CD14-positive monocyte (primary cell): ENCODE measurements around the gene TMEM182. TPM values are rescaled to one million over a fixed set of nuclear protein-coding genes. Genes with fewer than 3 reads are reported as not detected.

ENCODE experiments used
- DNase-seq, 3 donors: peaks; one replicate each; pipeline ENCODE4 v3.0.0-alpha.2; 2011 to 2022
- H2AFZ ChIP-seq: 2 replicates; pipeline ENCODE4 v1.6.0; 2012; ENCODE audit warnings: mild to moderate bottlenecking, low read depth, low read length, inconsistent platforms; ENCODE audit not compliant: insufficient read depth, poor library complexity, severe bottlenecking
- H3K27ac ChIP-seq, 2 donors: 1 replicate in 1 of 2; 2 replicates in 1 of 2; pipeline ENCODE4 v1.5.1; 2012 to 2013; ENCODE audit warnings: low read length in 2 of 2, control low read depth in 1 of 2, inconsistent platforms in 1 of 2, low read depth in 1 of 2, mild to moderate bottlenecking in 1 of 2
- H3K27me3 ChIP-seq, 2 donors: one replicate each; pipeline versions ENCODE4 v1.6.0 to v1.6.1; 2011 to 2013; ENCODE audit warnings: low read length in 2 of 2; ENCODE audit not compliant: control insufficient read depth in 2 of 2, insufficient read depth in 2 of 2
- H3K36me3 ChIP-seq, 2 donors: replicated peaks in 1 of 2; 1 replicate in 1 of 2; 2 replicates in 1 of 2; pipeline versions ENCODE4 v1.5.1 to v1.6.1; 2012 to 2013; ENCODE audit warnings: low read length in 2 of 2, control low read depth in 1 of 2, inconsistent platforms in 1 of 2, mild to moderate bottlenecking in 1 of 2; ENCODE audit not compliant: insufficient read depth in 2 of 2, control insufficient read depth in 1 of 2
- H3K4me1 ChIP-seq, 2 donors: 1 replicate in 1 of 2; 2 replicates in 1 of 2; pipeline versions ENCODE4 v1.5.1 to v1.6.1; 2012 to 2013; ENCODE audit warnings: low read length in 2 of 2, control low read depth in 1 of 2, inconsistent platforms in 1 of 2, mild to moderate bottlenecking in 1 of 2, moderate library complexity in 1 of 2; ENCODE audit not compliant: insufficient read depth in 2 of 2, control insufficient read depth in 1 of 2
- H3K4me2 ChIP-seq: replicated peaks from 2 replicates; pipeline ENCODE3; 2012; ENCODE audit warnings: low read length, moderate library complexity, mild to moderate bottlenecking; ENCODE audit not compliant: poor library complexity, severe bottlenecking; ENCODE audit errors: extremely low read depth
- H3K4me3 ChIP-seq, 3 experiments: fragments of 200-600 bp in 1 of 3; sonication (generic) in 1 of 3; replicated peaks in 1 of 3; 1 replicate in 2 of 3; 2 replicates in 1 of 3; pipeline ENCODE4 v1.5.1; 2011 to 2013; ENCODE audit warnings: low read length in 3 of 3, mild to moderate bottlenecking in 3 of 3, control low read depth in 2 of 3, low read depth in 2 of 3, inconsistent platforms in 1 of 3, moderate library complexity in 1 of 3
- H3K79me2 ChIP-seq: 2 replicates; pipeline ENCODE4 v1.6.0; 2012; ENCODE audit warnings: mild to moderate bottlenecking, control low read depth, inconsistent platforms, low read length, moderate library complexity; ENCODE audit not compliant: insufficient read depth
- H3K9ac ChIP-seq: 2 replicates; pipeline ENCODE4 v1.6.0; 2017; ENCODE audit warnings: low read length, mild to moderate bottlenecking; ENCODE audit not compliant: insufficient read depth, poor library complexity, severe bottlenecking
- H3K9me3 ChIP-seq, 2 donors: replicated peaks in 1 of 2; 1 replicate in 1 of 2; 2 replicates in 1 of 2; pipeline versions ENCODE4 v1.5.1 to v1.6.1; 2012 to 2013; ENCODE audit warnings: low read length in 2 of 2, control low read depth in 1 of 2; ENCODE audit not compliant: control insufficient read depth in 1 of 2, insufficient read depth in 1 of 2
- H4K20me1 ChIP-seq: 2 replicates; pipeline ENCODE4 v1.6.0; 2012; ENCODE audit warnings: mild to moderate bottlenecking, low read length, control low read depth, moderate library complexity; ENCODE audit not compliant: insufficient read depth
- H3K27ac Mint-ChIP-seq, 7 donors: one replicate each; pipeline ENCODE4 v1.8.0; 2020; ENCODE audit warnings: mild to moderate bottlenecking in 7 of 7, mixed read lengths in 7 of 7, moderate library complexity in 6 of 7, inconsistent platforms in 2 of 7
- H3K27me3 Mint-ChIP-seq, 3 donors: one replicate each; pipeline ENCODE4 v1.8.0; 2021 to 2022; ENCODE audit warnings: low read depth in 3 of 3, mild to moderate bottlenecking in 3 of 3, mixed read lengths in 3 of 3, moderate library complexity in 3 of 3, inconsistent platforms in 1 of 3
- H3K36me3 Mint-ChIP-seq, 2 donors: one replicate each; pipeline ENCODE4 v1.8.0; 2020; ENCODE audit warnings: mixed read lengths in 2 of 2, inconsistent platforms in 1 of 2, mild to moderate bottlenecking in 1 of 2
- H3K4me1 Mint-ChIP-seq: one replicate; pipeline ENCODE4 v1.8.0; 2020; ENCODE audit warnings: mild to moderate bottlenecking, mixed read lengths
- H3K4me3 Mint-ChIP-seq, 2 donors: one replicate each; pipeline ENCODE4 v1.8.0; 2020; ENCODE audit warnings: mild to moderate bottlenecking in 2 of 2, mixed read lengths in 2 of 2, moderate library complexity in 1 of 2
- H3K9me3 Mint-ChIP-seq, 7 donors: one replicate each; pipeline ENCODE4 v1.8.0; 2020 to 2022; ENCODE audit warnings: mixed read lengths in 7 of 7, mild to moderate bottlenecking in 6 of 7, moderate library complexity in 6 of 7, inconsistent platforms in 2 of 7
- CTCF ChIP-seq: fragments of 200-600 bp; IDR thresholded peaks from one replicate; pipeline ENCODE4 v1.8.0; 2022; ENCODE audit warnings: antibody characterized with exemption, mild to moderate bottlenecking
- WGBS: methylation state at CpG from one replicate; pipeline ENCODE4 v1.1.5; 2013; ENCODE audit warnings: missing lambda C conversion rate; ENCODE audit not compliant: insufficient coverage; 5-methylcytosine and 5-hydroxymethylcytosine counted together
- intact Hi-C, 2 donors: fragments of 100-400 bp; cut with micrococcal nuclease; formaldehyde crosslinking; loops; one replicate each; pipeline versions ENCODE4 v1.15.0 to v1.15.1; 2023
- polyA plus RNA-seq, 3 donors: library from polyadenylated mRNA; depleted of rRNA in 1 of 3; unstranded in 2 of 3; stranded (reverse) in 1 of 3; fragments of 300-500 nt in 2 of 3; fragments of >200 nt in 1 of 3; fragmentation: Illumina TruSeq in 2 of 3; gene quantifications; 1 replicate in 2 of 3; 2 replicates in 1 of 3; pipeline ENCODE4 v1.2.3, GENCODE V29; 2012 to 2021

Gene TMEM182
- polyA plus RNA-seq, 3 donors = 0.24 to 0.69 (median 0.28) TPM

GRCh38 chr2:102796337-102796736 lies 34.5 kb downstream of the TMEM182 start:
- Histone ChIP-seq H4K20me1 (no peaks in the 10 kb centered on the region), H3K4me1 (no peaks in the 10 kb centered on the region), H3K4me3 (no peak overlapping the region), H2AFZ (no peak overlapping the region), H3K27me3 (no peaks in the 10 kb centered on the region), H3K9ac (no peak overlapping the region), H3K9me3 (peaks cover 24% of the 10 kb centered on the region in 2 donors), H3K27ac (no peak overlapping the region), H3K4me2 (no peak overlapping the region), H3K79me2 (no peaks in the 10 kb centered on the region), H3K36me3 (no peaks in the 10 kb centered on the region)
- intact Hi-C loops = no loop called here
- no peak overlapping the region for H3K4me3 Mint-ChIP-seq
- peaks cover 10 to 14% of the 10 kb centered on the region in 2 donors for H3K36me3 Mint-ChIP-seq
- peaks cover 20 to 35% (median 30%) of the 10 kb centered on the region in 7 donors for H3K9me3 Mint-ChIP-seq
- peaks cover 4% of the 10 kb centered on the region for H3K4me1 Mint-ChIP-seq
- peaks cover 0 to 3% (median 2%) of the 10 kb centered on the region in 3 donors for H3K27me3 Mint-ChIP-seq
- TF ChIP-seq CTCF = no peak
- WGBS = no CpG with 5 or more reads among the region's 2 CpGs
- DNase-seq = no peak
- no peak overlapping the region for H3K27ac Mint-ChIP-seq

GRCh38 chr2:102797486-102797885 lies 35.7 kb downstream of the TMEM182 start:
- Histone ChIP-seq H3K9me3 (peaks cover 35 to 36% of the 10 kb centered on the region in 2 donors), H3K9ac (no peak overlapping the region), H3K4me2 (no peak overlapping the region), H3K79me2 (no peaks in the 10 kb centered on the region), H3K36me3 (no peaks in the 10 kb centered on the region), H3K27ac (no peak overlapping the region), H4K20me1 (no peaks in the 10 kb centered on the region), H3K27me3 (no peaks in the 10 kb centered on the region), H3K4me1 (no peaks in the 10 kb centered on the region), H2AFZ (no peak overlapping the region), H3K4me3 (no peak overlapping the region)
- Mint-ChIP-seq H3K27ac (no peak overlapping the region), H3K27me3 (peaks cover 0 to 3% (median 2%) of the 10 kb centered on the region in 3 donors), H3K4me3 (no peak overlapping the region), H3K36me3 (peaks cover 18 to 22% of the 10 kb centered on the region in 2 donors), H3K9me3 (peaks cover 29 to 47% (median 39%) of the 10 kb centered on the region in 7 donors), H3K4me1 (peaks cover 4% of the 10 kb centered on the region)
- TF ChIP-seq CTCF = no peak
- no CpG with 5 or more reads among the region's 2 CpGs for WGBS
- DNase-seq = no peak
- intact Hi-C loops = no loop called here
